Measurements from ENCODE around the gene MAP3K7.
A peak's percentile ranks its signal among the peaks of the same experiment; 100 is the strongest.

Gene MAP3K7

GRCh38 chr6:90495216-90495817 is 91.6 kb downstream of the MAP3K7 start:
- Histone ChIP-seq H2AFZ (ENCODE audit: low read length) (no peak overlapping the region), H3K4me2 (ENCODE audit: low read depth, low read length, poor library complexity, severe bottlenecking) (no peak overlapping the region), H3K4me1 (ENCODE audit: insufficient read depth, low read length, poor library complexity, severe bottlenecking) (peaks cover 16% of the 10 kb centered on the region), H3K4me3 (ENCODE audit: low read length, poor library complexity, severe bottlenecking) (no peak overlapping the region), H3K9me3 (ENCODE audit: insufficient read depth, low read depth, low read length) (no peaks in the 10 kb centered on the region), H3K9ac (ENCODE audit: low read depth, low read length, poor library complexity, severe bottlenecking) (no peak overlapping the region), H3F3A (ENCODE audit: low read depth) (no peaks in the 10 kb centered on the region), H3K79me2 (ENCODE audit: insufficient read depth, low read length) (no peaks in the 10 kb centered on the region), H3K9me2 (replicated peaks; ENCODE audit: low read depth, low read length) (no peaks in the 10 kb centered on the region), H4K20me1 (ENCODE audit: insufficient read depth, low read length, poor library complexity, severe bottlenecking) (no peaks in the 10 kb centered on the region), H3K27me3 (ENCODE audit: insufficient read depth, low read length, poor library complexity, severe bottlenecking) (no peaks in the 10 kb centered on the region), H3K36me3 (ENCODE audit: insufficient read depth, low read length) (no peaks in the 10 kb centered on the region)
- TF ChIP-seq CTCF (conservative IDR thresholded peaks at IDR 0.05; ENCODE audit: low read length) (no peak), EZH2phosphoT487 (IDR thresholded peaks at IDR 0.05; ENCODE audit: borderline replicate concordance) (no peak)

GRCh38 chr6:90494067-90494780 is 92.6 kb downstream of the MAP3K7 start:
- peak overlapping the region; percentile 62 for H3K4me2 ChIP-seq (ENCODE audit: low read depth, low read length, poor library complexity, severe bottlenecking)
- H3K79me2 ChIP-seq (ENCODE audit: insufficient read depth, low read length), result no peaks in the 10 kb centered on the region
- no peaks in the 10 kb centered on the region for H3K9me2 ChIP-seq (replicated peaks; ENCODE audit: low read depth, low read length)
- H3K27me3 ChIP-seq (ENCODE audit: insufficient read depth, low read length, poor library complexity, severe bottlenecking), result no peaks in the 10 kb centered on the region
- H3K4me3 ChIP-seq (ENCODE audit: low read length, poor library complexity, severe bottlenecking), result peak overlapping the region; percentile 34
- no peaks in the 10 kb centered on the region for H3K9me3 ChIP-seq (ENCODE audit: insufficient read depth, low read depth, low read length)
- H2AFZ ChIP-seq (ENCODE audit: low read length), result no peak overlapping the region
- TF ChIP-seq CTCF (conservative IDR thresholded peaks at IDR 0.05; ENCODE audit: low read length), result no peak
- no peak for TF ChIP-seq EZH2phosphoT487 (IDR thresholded peaks at IDR 0.05; ENCODE audit: borderline replicate concordance)
- H4K20me1 ChIP-seq (ENCODE audit: insufficient read depth, low read length, poor library complexity, severe bottlenecking), result no peaks in the 10 kb centered on the region
- peaks cover 16% of the 10 kb centered on the region for H3K4me1 ChIP-seq (ENCODE audit: insufficient read depth, low read length, poor library complexity, severe bottlenecking)
- H3F3A ChIP-seq (ENCODE audit: low read depth), result no peaks in the 10 kb centered on the region
- H3K9ac ChIP-seq (ENCODE audit: low read depth, low read length, poor library complexity, severe bottlenecking), result no peak overlapping the region
- H3K36me3 ChIP-seq (ENCODE audit: insufficient read depth, low read length), result no peaks in the 10 kb centered on the region

- no peaks in the 10 kb centered on the region for H3K36me3 ChIP-seq (ENCODE audit: insufficient read depth, low read length)
- H3K9me3 ChIP-seq (ENCODE audit: insufficient read depth, low read depth, low read length), result no peaks in the 10 kb centered on the region
- H4K20me1 ChIP-seq (ENCODE audit: insufficient read depth, low read length, poor library complexity, severe bottlenecking), result no peaks in the 10 kb centered on the region
- peak overlapping the region; percentile 62 for H3K4me2 ChIP-seq (ENCODE audit: low read depth, low read length, poor library complexity, severe bottlenecking)
- H3K4me3 ChIP-seq (ENCODE audit: low read length, poor library complexity, severe bottlenecking), result peak overlapping the region; percentile 34
- TF ChIP-seq EZH2phosphoT487 (IDR thresholded peaks at IDR 0.05; ENCODE audit: borderline replicate concordance) (no peak), CTCF (conservative IDR thresholded peaks at IDR 0.05; ENCODE audit: low read length) (no peak)
- no peak overlapping the region for H3K9ac ChIP-seq (ENCODE audit: low read depth, low read length, poor library complexity, severe bottlenecking)
- H3F3A ChIP-seq (ENCODE audit: low read depth), result no peaks in the 10 kb centered on the region
- H3K79me2 ChIP-seq (ENCODE audit: insufficient read depth, low read length), result no peaks in the 10 kb centered on the region
- no peaks in the 10 kb centered on the region for H3K27me3 ChIP-seq (ENCODE audit: insufficient read depth, low read length, poor library complexity, severe bottlenecking)
- peaks cover 16% of the 10 kb centered on the region for H3K4me1 ChIP-seq (ENCODE audit: insufficient read depth, low read length, poor library complexity, severe bottlenecking)
- H3K9me2 ChIP-seq (replicated peaks; ENCODE audit: low read depth, low read length), result no peaks in the 10 kb centered on the region
- H2AFZ ChIP-seq (ENCODE audit: low read length), result no peak overlapping the region
Observed at GRCh38 chr6:90493332-90493731, 93.5 kb downstream of the MAP3K7 start.
